ENCODE measurements around the gene RARRES2.
"Not testable (repeated sequence)": the region's sequence is repeated elsewhere in the genome, so short reads cannot be mapped to it uniquely, and the experiment has no call there.

DNA sequence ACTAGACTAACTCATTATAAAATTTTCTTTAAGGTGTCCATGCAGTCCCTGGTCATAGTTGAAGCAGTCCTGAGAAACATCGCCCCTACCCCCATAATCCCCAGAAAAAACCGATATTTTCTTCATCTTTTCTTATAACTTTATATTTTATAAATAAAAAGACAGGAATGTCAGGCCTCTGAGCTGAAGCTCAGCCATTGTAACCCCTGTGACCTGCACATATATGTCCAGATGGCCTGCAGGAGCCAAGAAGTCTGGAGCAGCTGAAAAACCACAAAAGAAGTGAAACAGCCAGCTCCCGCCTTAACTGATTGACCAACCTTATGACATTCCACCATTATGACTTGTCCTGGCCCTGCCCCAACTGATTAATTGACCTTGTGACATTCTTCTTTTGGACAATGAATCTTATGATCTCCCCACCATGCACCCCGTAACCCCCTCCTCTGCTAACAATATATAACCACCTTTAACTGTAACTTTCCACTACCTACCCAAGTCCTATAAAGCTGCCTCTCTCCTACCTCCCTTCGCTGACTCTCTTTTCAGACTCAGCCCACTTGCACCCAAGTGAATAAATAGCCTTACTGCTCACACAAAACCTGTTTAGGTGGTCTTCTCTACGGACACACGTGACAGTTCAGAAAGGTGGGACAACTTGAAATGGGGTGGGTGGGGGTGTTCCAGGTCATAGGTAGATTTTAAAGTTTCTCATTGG, 28.6 kb downstream of the RARRES2 start:
- TF ChIP-seq POLR2A, POLR2AphosphoS5, TAF1, POU2F2 (IDR thresholded peaks at IDR 0.05; ENCODE audit: low read depth, low read length): not testable (repeated sequence)
